Measurements from ENCODE around the gene CTAG1A. TPM values are rescaled to one million over a fixed set of nuclear protein-coding genes. Genes with fewer than 3 reads are reported as not detected.

Gene CTAG1A
- total RNA-seq, 1 donor from 2014 or later: not detected

GRCh38 chrX:154596290-154596929 is 11.5 kb downstream of the CTAG1A start:
- H3K27me3 Mint-ChIP-seq (ENCODE audit: low read depth): peaks cover 4% of the 10 kb centered on the region
- no peak overlapping the region for H3K4me3 Mint-ChIP-seq
- H3K27ac Mint-ChIP-seq: peak overlapping the region; percentile 23
- peaks cover 46% of the 10 kb centered on the region for H3K9me3 Mint-ChIP-seq
- TF ChIP-seq, protein P1, sequence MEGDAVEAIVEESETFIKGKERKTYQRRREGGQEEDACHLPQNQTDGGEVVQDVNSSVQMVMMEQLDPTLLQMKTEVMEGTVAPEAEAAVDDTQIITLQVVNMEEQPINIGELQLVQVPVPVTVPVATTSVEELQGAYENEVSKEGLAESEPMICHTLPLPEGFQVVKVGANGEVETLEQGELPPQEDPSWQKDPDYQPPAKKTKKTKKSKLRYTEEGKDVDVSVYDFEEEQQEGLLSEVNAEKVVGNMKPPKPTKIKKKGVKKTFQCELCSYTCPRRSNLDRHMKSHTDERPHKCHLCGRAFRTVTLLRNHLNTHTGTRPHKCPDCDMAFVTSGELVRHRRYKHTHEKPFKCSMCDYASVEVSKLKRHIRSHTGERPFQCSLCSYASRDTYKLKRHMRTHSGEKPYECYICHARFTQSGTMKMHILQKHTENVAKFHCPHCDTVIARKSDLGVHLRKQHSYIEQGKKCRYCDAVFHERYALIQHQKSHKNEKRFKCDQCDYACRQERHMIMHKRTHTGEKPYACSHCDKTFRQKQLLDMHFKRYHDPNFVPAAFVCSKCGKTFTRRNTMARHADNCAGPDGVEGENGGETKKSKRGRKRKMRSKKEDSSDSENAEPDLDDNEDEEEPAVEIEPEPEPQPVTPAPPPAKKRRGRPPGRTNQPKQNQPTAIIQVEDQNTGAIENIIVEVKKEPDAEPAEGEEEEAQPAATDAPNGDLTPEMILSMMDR (IDR thresholded peaks at IDR 0.05; ENCODE audit: unreplicated experiment): no peak
- peaks cover 12% of the 10 kb centered on the region for H3K4me1 Mint-ChIP-seq
- peak in 1 of 2 experiments; percentile 43 for DNase-seq (ENCODE audit: low spot score in 2 of 2, unreplicated experiment in 2 of 2)
- H3K36me3 Mint-ChIP-seq: no peaks in the 10 kb centered on the region

DNA sequence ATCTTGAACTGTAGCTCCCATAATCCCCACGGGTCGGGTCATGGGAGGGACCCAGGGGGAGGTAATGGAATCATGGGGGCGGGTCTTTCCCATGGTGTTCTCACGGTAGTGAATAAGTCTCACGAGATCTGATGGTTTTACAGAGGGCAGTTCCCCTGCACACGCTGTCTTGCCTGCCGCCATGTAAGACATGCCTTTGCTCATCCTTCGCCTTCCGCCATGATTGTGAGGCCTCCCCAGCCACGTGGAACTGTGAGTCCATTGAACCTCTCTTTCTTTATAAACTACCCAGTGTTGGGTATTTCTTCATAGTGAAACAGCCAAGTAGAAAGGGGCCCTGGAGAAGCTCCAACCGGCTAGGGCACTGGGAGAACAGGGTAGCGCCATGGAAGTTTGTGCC is 12.3 kb downstream of the CTAG1A start:
- no peaks in the 10 kb centered on the region for H3K36me3 Mint-ChIP-seq
- no peak overlapping the region for H3K27ac Mint-ChIP-seq
- no peak overlapping the region for H3K4me3 Mint-ChIP-seq
- peaks cover 12% of the 10 kb centered on the region for H3K4me1 Mint-ChIP-seq
- TF ChIP-seq, protein P1 (IDR thresholded peaks at IDR 0.05; ENCODE audit: unreplicated experiment): no peak
- H3K9me3 Mint-ChIP-seq: peaks cover 39% of the 10 kb centered on the region
- no peak for DNase-seq (ENCODE audit: low spot score in 2 of 2, unreplicated experiment in 2 of 2)
- peaks cover 6% of the 10 kb centered on the region for H3K27me3 Mint-ChIP-seq (ENCODE audit: low read depth)

- TF ChIP-seq, protein P1 (IDR thresholded peaks at IDR 0.05; ENCODE audit: unreplicated experiment): no peak
- no peak for DNase-seq (ENCODE audit: low spot score in 2 of 2, unreplicated experiment in 2 of 2)
- Mint-ChIP-seq H3K27ac (no peak overlapping the region), H3K9me3 (peaks cover 33% of the 10 kb centered on the region), H3K4me3 (no peak overlapping the region), H3K36me3 (no peaks in the 10 kb centered on the region), H3K27me3 (ENCODE audit: low read depth) (peaks cover 4% of the 10 kb centered on the region), H3K4me1 (peaks cover 12% of the 10 kb centered on the region)
Observed at GRCh38 chrX:154598656-154599055, 13.7 kb downstream of the CTAG1A start.

DNA sequence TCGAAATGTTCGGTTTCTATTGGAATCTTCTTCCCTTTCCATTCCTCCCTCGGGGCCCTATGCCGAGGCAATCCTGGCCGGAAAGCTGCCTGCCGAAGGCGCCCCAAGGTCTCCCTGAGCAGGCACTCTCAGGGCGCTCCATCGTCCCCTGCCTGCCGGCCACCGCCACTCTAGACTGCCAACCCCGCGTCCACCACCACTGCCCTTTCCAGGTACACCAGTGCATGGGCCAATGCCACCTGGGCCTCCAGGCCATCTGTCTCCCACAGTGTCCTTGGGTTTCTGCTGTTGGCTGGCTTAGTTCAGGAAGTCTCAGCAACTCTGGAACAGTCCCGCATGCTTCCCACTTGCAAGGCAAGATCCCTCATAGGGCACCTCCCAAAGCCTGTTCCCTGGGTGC is 14.6 kb downstream of the CTAG1A start:
- TF ChIP-seq, protein P1 (IDR thresholded peaks at IDR 0.05; ENCODE audit: unreplicated experiment): no peak
- DNase-seq (ENCODE audit: low spot score in 2 of 2, unreplicated experiment in 2 of 2): no peak
- Mint-ChIP-seq H3K4me1 (peaks cover 12% of the 10 kb centered on the region), H3K36me3 (no peaks in the 10 kb centered on the region), H3K4me3 (no peak overlapping the region), H3K27ac (no peak overlapping the region), H3K9me3 (peaks cover 28% of the 10 kb centered on the region), H3K27me3 (ENCODE audit: low read depth) (peaks cover 10% of the 10 kb centered on the region)

DNA sequence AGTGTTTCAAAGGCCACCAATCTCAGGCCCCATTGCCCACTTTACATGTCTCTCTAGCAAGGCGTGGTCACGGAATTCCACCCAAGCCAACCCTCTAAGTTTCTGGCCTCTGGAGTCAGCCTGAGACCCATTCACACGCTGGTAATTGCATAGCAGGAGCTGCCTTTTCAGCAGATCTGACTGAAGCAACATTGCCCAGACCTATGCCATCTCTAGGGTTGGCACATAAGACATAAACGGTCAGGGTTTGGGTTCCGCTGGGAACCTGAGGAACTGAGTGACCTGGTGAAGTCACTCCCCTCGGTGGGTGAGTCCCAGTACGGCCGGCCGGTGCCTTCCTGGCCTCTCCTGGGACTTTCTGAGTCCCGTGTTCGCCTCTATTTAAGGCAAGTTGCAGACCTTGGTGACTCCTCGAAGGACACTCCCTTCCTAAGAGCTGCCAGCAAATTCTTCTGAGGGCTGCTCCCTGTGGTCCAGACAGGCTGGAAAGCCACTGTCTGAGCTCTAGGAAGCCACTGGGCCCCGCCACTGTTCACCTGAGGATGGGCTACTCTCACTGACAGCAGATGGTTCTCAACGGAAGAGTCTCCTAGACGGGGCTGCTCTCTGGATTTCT is 15.9 kb downstream of the CTAG1A start:
- Mint-ChIP-seq H3K27me3 (ENCODE audit: low read depth) (peaks cover 17% of the 10 kb centered on the region), H3K9me3 (peaks cover 22% of the 10 kb centered on the region), H3K36me3 (no peaks in the 10 kb centered on the region), H3K27ac (no peak overlapping the region), H3K4me1 (peaks cover 8% of the 10 kb centered on the region), H3K4me3 (no peak overlapping the region)
- TF ChIP-seq, protein P1 (IDR thresholded peaks at IDR 0.05; ENCODE audit: unreplicated experiment): no peak
- no peak for DNase-seq (ENCODE audit: low spot score in 2 of 2, unreplicated experiment in 2 of 2)
